Stimulated activated CD8-positive, alpha-beta memory T cell treated with anti-CD3 and anti-CD28 coated beads, Interleukin-4, amount 100 ng/mL, for 1 hour (primary cell): ENCODE data around the gene PHC2.

Experiments
- DNase-seq, 2 donors: peaks; one replicate each; pipeline ENCODE4 v3.0.0-alpha.2; 2020; ENCODE audit warnings: low read depth in 2 of 2, low spot score in 1 of 2

The PHC2 gene

DNA sequence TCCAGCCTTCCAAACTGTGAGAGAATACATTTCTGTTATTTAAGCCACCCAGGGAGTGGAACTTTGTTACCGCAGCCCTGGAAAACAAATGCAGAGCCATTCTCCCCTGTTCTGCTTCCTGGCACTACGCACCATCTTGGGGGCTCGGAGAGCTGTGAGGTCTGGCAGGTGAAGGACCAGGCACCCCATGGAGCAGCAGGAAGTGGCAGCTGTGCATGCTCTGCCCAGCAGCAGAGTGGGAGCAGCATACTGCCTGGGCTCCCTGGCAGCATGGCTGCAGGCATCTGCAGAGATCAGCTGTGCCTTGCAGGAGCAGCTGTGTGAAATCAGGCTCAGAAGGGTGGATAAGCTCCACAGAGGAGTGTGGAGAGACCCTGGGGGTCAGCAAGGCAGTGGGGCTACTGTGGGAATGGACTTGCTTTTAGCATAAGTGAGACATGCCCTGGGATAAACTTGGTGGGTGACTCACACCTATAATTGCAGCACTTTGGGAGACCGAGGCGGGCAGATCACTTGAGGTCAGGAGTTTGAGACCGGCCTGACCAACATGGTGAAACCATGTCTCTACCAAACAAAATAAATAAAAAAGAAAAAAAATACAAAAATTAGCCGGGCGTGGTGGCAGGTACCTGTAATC, 23.9 kb upstream of the PHC2 start:
- no peak for DNase-seq

DNA sequence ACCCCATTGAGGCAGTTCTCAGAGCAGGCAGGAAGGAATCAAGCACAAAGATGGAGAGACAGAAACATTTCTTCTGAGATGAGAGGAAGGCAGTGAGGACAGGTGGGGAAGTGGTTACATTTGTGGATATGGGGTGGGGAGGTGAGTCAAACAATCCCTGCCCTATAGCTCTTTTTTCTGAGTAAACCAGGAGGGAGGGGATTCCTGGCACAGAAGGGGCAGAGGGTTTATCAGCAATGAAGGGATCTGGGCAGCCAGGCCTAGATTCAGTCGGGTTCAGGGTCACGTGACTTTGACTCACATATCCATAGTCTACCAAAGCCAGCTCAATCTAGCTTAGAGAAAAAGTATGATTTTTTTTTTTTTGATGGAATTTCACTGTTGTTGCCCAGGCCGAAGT, 15.7 kb upstream of the PHC2 start:
- DNase-seq, result no peak

DNA sequence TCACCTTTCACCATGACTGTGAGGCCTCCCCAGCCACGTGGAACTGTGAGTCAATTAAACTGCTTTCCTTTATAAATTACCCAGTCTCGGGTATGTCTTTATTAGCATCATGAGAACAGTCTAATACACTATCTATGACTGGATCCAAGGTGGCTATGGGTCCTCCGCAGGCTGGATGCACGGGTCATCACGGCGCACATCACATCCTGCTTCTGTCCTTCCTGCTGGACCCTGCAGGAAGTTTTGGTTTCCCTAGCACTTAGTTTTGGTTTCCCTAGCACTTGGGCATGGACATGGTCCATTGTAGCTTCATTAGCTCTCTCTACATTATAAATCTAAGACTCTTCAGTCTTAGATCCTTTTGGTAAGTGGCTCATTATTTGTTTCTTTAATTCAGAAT, 14.2 kb upstream of the PHC2 start:
- no peak for DNase-seq

DNA sequence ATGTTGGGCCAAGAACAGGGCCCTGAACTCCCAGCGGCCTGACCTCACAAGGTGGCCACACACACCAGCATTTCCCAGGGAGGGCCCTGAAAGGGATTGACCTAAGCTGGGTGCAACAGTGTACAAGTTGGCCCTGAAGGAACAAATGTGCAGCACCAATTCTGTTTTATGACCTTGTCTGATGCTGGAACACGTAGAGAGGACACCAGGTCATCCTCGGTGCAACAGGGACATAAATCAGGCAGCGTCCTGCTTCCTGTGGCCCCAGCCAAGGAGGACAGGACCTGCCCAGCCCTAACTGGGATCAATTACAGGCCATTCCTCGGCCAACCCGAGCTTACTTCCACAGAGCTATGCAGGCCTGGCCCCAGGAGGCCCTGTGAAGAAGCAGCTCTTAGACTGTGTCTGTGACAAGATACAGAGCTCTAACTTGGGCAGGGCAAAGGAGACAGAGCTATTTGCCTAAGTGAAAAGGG, 12.8 kb upstream of the PHC2 start:
- no peak for DNase-seq

DNA sequence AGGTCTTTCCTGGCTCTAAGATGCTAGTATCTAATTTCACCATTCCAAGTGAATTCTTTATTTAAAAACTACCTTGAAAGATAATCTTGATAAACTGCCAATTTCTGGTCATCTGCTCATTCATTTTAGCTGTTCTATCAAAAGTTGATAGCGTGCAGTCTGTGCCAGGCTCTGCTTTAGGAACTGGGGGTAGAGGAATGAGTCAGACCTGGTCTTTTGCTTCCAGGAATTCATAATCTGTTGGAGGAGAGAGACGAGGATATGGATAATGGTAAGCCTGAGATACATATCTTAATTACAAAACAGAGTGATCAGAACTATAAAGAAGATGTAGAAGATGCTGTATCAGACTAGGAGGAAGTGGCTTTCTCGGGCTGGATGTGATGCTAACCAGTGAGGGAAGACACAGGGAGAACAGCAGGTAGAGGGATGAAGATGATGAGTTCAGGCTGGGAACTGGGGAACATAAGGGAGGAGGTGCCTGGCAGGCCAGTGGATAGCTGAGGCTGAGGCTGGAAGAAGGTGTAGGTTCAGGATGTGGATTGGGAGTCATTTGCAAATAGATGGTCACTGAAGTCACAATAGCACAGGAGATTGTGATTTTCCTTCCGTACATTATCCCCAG, 12.3 kb upstream of the PHC2 start:
- DNase-seq, result no peak

DNA sequence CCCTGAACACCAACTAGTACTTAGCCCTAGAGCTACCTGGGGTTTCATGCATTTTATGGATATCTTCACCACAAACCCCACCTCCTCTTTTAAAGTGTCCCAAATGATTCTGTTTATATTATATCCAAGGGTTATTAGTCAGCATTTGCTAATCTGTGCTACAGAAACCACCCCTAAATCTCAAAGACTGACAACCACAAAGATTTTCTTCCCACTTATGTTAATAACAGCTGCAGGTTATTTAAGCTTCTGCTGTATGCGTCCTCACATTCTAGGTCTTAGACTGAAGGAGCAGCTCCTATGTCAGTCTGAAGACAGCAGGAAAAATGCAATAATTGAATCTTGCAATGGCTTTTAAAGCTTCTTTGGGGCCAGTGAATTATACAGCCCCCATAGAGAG, 11.2 kb upstream of the PHC2 start:
- DNase-seq, result no peak

DNA sequence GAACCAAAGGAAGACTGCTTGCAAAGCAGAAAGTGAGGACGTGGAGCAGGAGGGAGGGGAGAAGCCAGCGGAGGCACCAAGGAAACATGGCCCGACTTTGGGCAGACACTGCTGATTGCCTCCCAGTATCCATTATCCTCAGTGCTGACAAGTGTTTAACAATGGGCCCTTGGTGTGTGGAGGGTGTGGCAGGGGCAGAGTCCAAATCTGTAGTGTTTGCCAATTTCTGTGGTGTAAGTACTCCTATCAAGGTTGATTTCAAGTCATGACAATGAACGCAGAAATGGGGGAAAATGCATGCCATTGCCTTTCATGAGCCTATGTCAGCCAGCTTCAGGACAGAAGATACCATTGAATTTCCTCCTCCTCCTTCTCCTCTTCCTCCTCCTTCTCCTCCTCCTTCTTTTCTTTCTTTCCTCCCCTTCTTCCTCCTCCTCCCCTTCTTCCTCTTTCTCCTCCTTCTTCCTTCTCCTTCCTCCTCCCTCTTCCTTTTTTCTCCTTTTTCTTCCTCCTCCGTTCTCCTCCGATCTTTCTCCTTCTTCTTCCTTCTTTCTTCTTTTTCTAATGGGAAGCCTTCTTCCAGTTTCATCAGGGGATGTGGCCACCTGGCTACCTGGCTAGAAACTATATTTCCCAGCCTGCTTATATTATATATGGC, 10.3 kb upstream of the PHC2 start:
- DNase-seq, result no peak

DNA sequence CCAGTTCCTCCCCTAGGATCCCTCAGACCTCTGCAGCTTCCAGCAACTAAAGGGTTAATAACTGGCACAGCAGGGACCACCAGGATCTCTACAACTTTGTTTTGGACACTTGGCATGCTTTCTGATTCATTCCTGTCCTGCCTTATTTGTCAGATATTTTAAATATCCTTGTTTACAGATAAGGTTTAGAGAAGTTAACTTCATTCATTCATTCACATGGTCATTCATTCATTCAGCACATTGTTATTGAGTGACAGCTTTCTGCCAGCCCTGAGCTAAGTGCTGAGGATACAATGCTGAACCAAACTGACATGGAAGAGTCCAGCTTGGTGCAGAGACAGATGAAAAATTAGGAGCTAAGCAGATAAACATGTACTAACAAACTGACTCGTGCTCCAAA, 8.8 kb upstream of the PHC2 start:
- DNase-seq, result no peak

DNA sequence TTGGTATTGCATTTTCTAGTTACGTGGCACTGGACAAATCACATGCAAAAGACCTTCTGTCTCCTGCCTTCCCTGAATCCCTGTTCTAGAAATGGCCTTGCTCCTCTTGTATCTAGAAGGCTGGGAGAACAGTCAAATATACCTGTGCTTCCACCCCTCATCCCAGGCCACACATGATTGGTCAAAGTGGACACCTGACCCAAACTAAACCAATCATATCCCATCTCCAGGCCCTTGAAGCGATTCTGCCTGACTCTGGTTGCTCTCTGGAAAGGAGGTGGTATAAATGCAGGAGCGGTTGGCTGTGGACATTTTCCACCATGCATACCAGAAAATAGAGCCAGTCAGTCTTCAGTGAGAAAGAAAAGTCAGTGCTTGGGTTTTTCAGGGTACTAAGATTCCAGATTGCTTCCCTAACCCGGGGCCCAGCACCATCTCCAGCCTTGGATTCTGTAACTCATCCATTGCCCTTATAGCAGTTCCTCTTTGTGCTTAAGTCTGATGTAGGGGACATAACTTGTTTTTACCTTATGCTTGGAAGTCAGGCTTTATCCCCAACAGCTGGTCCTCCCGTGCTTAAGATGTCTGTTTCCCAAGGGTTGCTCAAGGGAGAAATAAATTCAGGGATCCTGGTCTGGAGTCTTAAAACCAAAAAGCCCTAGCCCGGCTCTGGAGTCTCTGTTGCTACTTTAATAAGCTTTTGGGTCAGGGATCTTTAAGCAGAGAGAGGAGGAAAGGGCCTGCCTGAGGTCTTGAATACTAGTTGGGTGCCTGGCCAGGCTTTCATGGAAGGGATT, 7.7 kb upstream of the PHC2 start:
- no peak for DNase-seq

DNA sequence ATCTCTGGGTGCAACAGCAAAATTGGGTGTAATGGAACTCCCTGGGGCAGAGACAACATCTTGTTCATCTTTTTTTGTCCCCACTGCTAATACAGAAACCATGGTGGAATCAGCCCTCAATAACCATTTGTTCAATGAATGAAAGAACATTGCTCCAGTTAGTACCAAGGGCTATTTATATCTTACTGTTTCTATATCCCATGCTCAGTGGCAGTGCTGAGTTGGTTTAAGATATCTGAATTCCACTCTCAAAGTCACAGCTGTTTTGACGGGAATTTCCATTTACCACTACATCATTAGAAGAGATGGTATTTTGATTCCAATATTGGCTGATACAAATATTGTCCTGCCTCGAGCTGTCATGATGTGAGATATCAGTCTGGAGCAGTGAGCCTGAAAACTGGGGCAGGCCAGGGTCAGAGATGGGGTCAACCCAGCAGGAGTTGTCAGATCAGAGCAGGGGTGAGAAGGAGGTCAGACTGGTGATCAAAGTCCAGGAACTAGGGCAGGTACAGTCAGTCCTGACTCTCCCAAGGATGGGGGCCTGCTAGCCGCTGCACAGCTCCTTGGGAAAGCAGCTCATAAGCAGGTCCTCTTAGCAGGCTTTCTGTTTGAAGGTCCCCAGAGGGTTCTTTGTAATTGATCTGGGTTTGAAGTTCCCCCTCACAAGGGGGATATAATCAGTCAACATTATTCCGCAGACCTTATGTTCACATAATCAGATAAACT, 5.8 kb upstream of the PHC2 start:
- DNase-seq, result no peak

DNA sequence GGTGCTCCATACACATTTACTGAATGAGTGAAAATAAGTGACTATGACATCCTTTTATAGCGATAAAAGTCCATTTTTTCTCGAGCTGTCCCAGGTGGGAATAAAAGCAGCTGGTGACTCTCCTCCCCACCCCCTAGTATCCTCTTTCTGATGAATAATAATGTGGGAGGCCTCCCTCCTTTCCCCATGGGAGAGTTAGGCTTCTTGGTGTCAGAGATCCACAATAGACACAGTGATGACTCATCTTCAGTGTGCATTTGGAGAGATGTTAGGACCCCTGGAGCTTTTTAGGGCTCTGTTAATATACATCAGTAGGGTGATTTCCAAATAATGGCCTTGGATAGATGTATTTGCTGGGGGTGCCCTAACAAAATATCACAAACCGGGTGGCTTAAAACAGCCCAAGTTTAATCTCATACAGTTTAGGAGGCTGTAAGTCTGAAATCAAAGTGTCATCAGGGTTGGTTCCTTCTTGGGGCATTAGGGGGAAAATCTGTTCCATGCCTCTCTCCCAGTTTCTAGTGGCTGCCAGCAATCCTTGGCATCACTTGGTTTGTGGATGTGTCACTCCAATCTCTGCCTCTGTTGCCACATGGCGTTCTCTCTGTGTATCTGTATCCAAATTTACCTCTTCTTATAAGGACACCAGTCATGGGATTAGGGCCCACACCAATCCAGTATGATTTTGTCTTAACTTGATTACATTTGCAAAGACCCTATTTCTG, 4.4 kb upstream of the PHC2 start:
- no peak for DNase-seq

DNA sequence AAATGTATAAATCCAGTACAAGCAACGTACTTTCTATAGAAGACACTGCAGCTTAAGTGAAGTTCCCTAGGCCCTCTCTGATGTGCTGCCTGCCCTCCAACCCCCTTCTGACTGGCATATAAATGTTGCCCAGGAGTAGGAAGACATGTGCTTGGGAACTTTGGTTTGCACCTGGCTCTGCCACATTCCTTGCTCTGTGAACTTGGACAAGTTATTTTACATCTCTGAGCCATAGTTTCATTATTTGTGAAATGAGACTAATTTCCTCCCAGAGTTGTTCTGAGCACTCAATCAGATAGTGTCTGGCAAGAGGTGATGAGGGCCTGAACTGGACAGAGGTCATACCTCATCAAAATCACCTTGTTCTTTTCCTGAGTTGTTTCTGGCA, 3.5 kb upstream of the PHC2 start:
- no peak for DNase-seq

DNA sequence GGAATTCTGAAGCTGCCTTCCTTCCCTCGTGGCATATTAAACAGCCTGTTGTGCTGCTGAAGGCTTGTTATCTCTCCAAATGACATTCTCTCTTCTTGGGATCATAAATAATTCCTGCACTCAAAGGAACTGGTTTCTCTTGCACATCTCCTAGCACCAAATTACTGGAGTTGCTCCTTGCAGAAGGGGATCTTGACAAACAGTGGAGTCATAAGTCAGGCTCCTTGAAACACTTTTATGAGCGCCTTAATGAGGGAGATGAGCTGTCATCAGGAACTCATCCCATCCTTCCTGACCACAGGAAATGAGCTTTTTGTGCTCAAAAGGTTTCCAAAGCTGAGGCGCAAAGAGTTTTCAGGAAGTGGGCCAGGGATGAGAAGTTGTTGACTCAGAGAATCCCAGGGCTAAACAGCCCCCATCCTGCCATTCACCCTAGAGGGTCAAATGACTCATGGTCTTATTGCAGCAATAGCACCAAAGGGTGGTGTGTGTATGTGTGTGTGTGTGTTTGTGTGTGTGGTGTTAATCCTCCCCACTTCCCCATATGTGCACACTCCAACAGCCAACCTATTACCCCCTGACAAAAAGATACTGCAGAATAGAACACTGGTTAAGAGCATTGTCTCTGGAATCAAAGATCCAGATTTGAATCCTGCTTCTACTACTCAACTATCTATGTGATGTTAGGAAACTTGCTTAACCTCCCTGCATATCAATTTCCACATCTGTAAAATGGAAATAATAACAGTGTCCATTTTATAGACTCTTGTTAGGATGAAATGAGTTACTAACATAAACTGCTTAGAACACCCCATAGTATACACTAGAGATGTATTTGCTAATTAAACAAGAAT, 2.8 kb upstream of the PHC2 start:
- DNase-seq, result no peak

DNA sequence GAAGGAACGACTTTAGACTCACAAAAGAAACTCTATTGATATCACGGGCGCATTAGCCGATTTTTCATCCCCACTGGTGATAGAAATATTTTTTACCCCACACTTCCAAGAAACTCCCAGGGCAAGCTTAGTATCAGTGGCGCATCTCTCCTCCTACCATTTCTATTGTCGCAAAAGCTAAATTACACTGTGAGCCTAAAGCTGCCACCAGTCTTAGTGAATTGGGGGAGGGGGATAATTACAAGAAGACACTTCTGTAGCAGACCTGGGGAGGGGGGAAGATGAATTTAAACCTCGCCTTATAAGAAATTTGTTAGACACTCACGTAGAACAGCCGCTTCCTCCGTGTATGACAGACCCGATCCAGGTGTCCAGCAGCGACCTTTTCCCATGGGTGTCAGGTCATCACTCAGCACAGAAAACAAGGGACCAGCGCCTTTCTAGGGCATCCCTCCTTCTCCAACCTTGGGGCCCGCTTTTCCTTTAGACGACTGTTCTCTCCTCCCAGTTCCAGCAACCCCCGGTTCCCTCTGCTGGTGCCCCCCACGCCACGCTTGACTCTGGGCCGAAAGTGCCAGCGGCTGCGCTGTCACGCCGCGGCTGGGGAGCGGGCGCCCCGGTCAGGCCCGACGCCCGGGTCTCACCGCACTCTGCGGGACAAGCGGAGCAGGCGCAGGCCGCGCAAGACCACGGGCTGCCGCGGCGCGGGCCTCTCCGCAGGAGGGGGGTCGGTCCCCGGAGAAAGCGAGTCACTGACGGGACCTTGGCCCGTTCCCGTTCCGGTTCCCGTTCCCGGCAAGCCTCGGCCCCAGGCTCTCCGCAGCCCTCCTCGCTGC, 821 bp downstream of the PHC2 start:
- DNase-seq, result no peak

DNA sequence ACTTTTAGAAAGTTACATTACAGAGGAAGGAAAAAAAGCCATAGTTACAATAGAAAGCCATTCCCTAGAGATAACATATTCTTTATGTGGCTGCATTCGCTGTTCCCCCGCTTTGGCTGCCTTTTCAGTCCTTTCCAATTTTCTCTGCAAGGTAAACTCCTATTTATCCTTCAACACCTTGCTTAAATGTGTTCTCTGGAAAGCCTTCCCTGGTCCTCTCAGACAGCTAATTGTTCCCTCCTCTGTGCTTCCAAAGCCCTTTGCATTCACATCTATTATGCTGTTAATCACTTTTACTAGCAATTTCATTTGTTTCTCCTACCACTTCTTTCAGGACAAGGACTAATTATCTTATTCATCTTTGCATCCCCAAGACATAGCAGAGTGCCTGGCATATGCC, 1.6 kb downstream of the PHC2 start:
- no peak for DNase-seq

DNA sequence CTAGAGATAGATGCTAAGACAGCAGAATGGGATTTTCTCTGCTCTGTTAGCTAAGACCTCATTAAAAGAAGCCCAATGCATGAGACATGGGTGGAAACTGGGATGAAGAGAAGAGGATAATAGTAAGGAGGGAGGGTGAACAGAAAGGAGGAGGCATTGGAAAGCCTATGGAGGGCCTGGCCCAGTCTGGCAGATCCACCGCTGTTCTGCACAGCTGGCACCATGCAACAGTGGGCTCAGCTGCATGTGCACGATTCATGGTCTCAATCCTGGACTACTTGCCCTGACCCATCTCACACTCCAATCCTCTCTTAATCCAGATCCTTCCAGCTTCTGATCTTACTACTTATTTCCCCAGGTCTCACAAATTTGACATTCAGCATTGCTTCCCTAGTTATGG, 2.2 kb downstream of the PHC2 start:
- no peak for DNase-seq

DNA sequence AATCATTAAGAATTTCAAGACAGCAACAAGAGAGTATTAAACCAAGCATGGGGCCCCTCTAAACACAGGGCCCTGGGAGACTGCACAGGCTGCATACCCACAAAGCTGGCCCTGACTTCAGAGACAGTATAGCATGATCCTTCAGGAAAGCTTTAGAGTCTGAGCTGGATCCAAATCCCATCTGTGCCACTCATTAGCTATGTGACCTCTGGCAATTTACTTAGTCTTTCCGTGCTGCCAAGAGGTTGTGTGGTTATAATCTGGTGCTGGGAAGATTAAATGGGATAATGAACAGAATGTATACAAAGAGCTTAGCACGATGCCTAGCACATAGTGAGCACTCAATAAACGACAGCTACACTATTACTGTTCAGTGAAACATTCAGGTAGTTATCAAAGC, 4.0 kb downstream of the PHC2 start:
- DNase-seq, result no peak

DNA sequence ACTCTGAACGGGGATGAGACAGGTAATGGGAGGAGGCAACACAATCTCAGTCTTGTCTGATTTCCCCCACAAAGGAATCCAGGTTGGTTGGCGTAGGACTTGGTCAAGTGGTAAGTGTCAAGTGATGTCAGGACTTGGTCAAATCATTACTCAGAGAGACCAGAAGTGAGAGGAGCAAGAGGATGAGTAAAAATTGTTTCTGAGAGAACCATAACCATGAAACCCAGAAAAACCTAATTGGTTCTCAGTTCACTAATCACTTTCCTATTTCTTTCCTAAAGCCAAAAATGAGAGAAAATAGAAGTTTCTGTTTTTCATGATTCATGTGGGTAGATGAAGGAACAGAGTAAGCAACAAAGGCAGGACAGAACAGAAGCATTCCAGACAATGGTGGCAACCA, 5.0 kb downstream of the PHC2 start:
- DNase-seq, result no peak

DNA sequence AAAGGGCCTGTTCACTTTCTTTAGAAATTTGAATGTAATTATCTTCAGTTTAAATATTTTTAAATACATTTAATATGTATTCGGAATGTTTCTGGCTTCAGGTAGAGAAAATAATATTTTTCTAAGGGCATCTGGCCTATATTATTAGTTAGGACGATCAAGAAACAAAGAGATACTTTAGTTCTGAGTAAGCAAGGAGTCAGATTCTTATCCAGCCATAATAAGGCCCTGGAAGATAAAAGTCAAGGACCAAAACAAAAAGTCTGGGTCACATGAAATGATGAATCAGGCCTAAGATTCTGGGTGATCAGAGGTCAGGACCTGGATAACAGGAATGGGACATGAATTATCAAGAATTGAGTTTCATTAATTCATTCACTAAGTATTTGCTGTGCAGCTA, 6.3 kb downstream of the PHC2 start:
- no peak for DNase-seq
